Mesendoderm (in vitro differentiated cells): ENCODE results near the gene TMEM169.

Experiments used
- DNase-seq: peaks from one replicate; pipeline ENCODE4 v3.0.0; 2013
- H2AK5ac ChIP-seq: 2 replicates; pipeline ENCODE4 v1.6.1; 2013; ENCODE audit warnings: low read length, inconsistent platforms
- H2BK120ac ChIP-seq: 2 replicates; pipeline ENCODE4 v1.6.1; 2013; ENCODE audit warnings: low read depth, mild to moderate bottlenecking, low read length, moderate library complexity, mixed read lengths
- H2BK15ac ChIP-seq: replicated peaks from 2 replicates; pipeline ENCODE4 v1.6.1; 2013; ENCODE audit warnings: low read depth, mild to moderate bottlenecking, moderate library complexity
- H2BK5ac ChIP-seq: 2 replicates; pipeline ENCODE4 v1.6.1; 2013; ENCODE audit warnings: low read length, inconsistent platforms
- H3K18ac ChIP-seq: 2 replicates; pipeline ENCODE4 v1.6.1; 2013; ENCODE audit warnings: mild to moderate bottlenecking, low read length, mixed read lengths
- H3K23ac ChIP-seq: one replicate; pipeline ENCODE4 v1.6.1; 2013; ENCODE audit warnings: low read length
- H3K27ac ChIP-seq: 2 replicates; pipeline ENCODE4 v1.5.1; 2013; ENCODE audit warnings: low read depth, mild to moderate bottlenecking, inconsistent platforms, low read length, moderate library complexity
- H3K27me3 ChIP-seq: 2 replicates; pipeline ENCODE4 v1.6.1; 2013; ENCODE audit warnings: low read length, control low read depth, mild to moderate bottlenecking, inconsistent platforms; ENCODE audit not compliant: insufficient read depth, poor library complexity
- H3K36me3 ChIP-seq: 2 replicates; pipeline ENCODE4 v1.6.1; 2013; ENCODE audit warnings: low read length, inconsistent platforms; ENCODE audit not compliant: control insufficient read depth, insufficient read depth
- H3K4ac ChIP-seq: one replicate; pipeline ENCODE4 v1.6.1; 2013; ENCODE audit warnings: low read depth, mild to moderate bottlenecking, low read length, moderate library complexity
- H3K4me1 ChIP-seq: 2 replicates; pipeline ENCODE4 v1.6.1; 2013; ENCODE audit warnings: low read depth, low read length, inconsistent platforms; ENCODE audit not compliant: control insufficient read depth
- H3K4me2 ChIP-seq: 2 replicates; pipeline ENCODE4 v1.6.1; 2013; ENCODE audit warnings: low read length
- H3K4me3 ChIP-seq: 2 replicates; pipeline ENCODE4 v1.5.1; 2013; ENCODE audit warnings: mild to moderate bottlenecking, low read length
- H3K56ac ChIP-seq: one replicate; pipeline ENCODE4 v1.6.1; 2013; ENCODE audit warnings: low read length
- H3K79me1 ChIP-seq: 2 replicates; pipeline ENCODE4 v1.6.1; 2013; ENCODE audit warnings: low read length, inconsistent platforms
- H3K79me2 ChIP-seq: 2 replicates; pipeline ENCODE4 v1.6.1; 2013; ENCODE audit warnings: mild to moderate bottlenecking, low read length; ENCODE audit not compliant: control insufficient read depth, insufficient read depth
- H3K9ac ChIP-seq: 2 replicates; pipeline ENCODE4 v1.6.1; 2013; ENCODE audit warnings: low read length, inconsistent platforms
- H4K5ac ChIP-seq: one replicate; pipeline ENCODE4 v1.6.1; 2013; ENCODE audit warnings: low read length
- H4K8ac ChIP-seq: one replicate; pipeline ENCODE4 v1.6.1; 2013; ENCODE audit warnings: low read depth, mild to moderate bottlenecking, control low read depth, low read length, moderate library complexity
- WGBS: extraction: QIAGEN DNeasy Blood & Tissue Kit; methylation state at CpG from one replicate; pipeline ENCODE4 v1.1.7; 2013; ENCODE audit warnings: low lambda C conversion rate, missing lambda C conversion rate; ENCODE audit not compliant: insufficient coverage; ENCODE audit errors: extremely low coverage; 5-methylcytosine and 5-hydroxymethylcytosine counted together

The TMEM169 gene

DNA sequence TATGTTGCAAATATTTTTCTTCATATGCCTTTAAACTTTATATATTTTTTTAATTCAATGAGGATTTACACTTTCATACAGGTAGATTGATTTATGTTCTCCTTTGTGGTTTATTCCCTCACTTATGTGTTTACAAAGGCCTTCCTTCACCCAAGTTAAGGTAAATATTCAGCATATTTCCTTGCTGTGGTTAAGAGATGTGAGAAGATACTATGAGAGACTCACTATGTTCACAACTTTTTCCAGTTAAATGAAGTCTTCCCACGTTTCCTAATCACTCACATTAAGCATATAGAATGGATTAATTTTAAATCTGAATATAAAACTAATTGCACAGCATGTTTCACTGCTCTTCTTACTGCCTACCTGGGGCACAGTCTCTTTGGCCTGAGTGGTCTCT lies 707 bp upstream of the TMEM169 start:
- WGBS = no CpG with 5 or more reads among the region's 1 CpG
- Histone ChIP-seq H3K4me3 (peak overlapping the region; percentile 91), H3K18ac (peak overlapping the region; percentile 52), H3K4me1 (peaks cover 11% of the 10 kb centered on the region), H3K27me3 (no peaks in the 10 kb centered on the region), H3K56ac (peak overlapping the region; percentile 98), H3K4ac (no peak overlapping the region), H2BK120ac (no peak overlapping the region), H3K23ac (peak overlapping the region; percentile 99), H3K27ac (no peak overlapping the region), H3K4me2 (peak overlapping the region; percentile 98), H4K5ac (no peak overlapping the region), H3K79me1 (peaks cover 1% of the 10 kb centered on the region), H2BK5ac (no peak overlapping the region), H2AK5ac (no peak overlapping the region), H3K36me3 (no peaks in the 10 kb centered on the region), H3K79me2 (no peaks in the 10 kb centered on the region), H3K9ac (peak overlapping the region; percentile 95), H2BK15ac (no peak overlapping the region), H4K8ac (no peak overlapping the region)
- DNase-seq = no peak

DNA sequence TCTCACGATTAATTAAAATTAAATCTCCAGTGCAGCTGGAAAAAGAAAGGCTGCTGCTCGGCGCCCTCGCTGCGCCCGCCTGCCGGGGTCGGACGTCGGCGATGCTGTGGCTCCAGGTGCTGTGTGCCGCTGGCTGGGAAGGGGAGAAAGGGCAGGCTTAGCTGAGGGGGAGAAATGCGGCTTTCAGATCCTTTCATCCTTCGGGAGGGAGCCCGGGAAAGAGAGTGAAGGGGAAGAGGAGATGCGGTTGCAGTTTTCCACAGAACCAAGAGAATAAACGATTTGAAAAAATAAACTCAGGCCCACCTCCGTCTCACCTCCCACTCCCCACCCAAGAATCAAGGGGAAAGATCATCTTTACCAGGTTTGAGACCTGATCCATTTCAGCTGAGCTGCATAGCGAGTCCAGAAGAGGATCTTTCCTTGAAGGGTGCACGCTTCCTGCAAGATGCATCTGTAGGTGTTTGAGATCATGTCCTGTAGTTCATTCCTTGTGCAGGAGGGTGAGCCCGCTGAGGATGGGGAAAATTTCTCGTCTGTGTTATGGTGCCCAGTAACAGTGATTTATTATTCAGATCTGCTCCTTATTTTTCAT lies 495 bp downstream of the TMEM169 start:
- Histone ChIP-seq H3K4me1 (peaks cover 11% of the 10 kb centered on the region), H2BK5ac (no peak overlapping the region), H3K18ac (peak overlapping the region; percentile 15), H3K4ac (peak overlapping the region; percentile 65), H3K36me3 (no peaks in the 10 kb centered on the region), H3K27ac (no peak overlapping the region), H4K5ac (no peak overlapping the region), H2AK5ac (no peak overlapping the region), H3K23ac (no peak overlapping the region), H3K4me3 (peak overlapping the region; percentile 82), H2BK120ac (no peak overlapping the region), H3K4me2 (peak overlapping the region; percentile 79), H2BK15ac (no peak overlapping the region), H4K8ac (no peak overlapping the region), H3K9ac (peak overlapping the region; percentile 62), H3K27me3 (no peaks in the 10 kb centered on the region), H3K79me2 (no peaks in the 10 kb centered on the region), H3K79me1 (peaks cover 1% of the 10 kb centered on the region), H3K56ac (peak overlapping the region; percentile 81)
- peak; percentile 44 for DNase-seq
- WGBS = no CpG with 5 or more reads among the region's 22 CpGs

DNA sequence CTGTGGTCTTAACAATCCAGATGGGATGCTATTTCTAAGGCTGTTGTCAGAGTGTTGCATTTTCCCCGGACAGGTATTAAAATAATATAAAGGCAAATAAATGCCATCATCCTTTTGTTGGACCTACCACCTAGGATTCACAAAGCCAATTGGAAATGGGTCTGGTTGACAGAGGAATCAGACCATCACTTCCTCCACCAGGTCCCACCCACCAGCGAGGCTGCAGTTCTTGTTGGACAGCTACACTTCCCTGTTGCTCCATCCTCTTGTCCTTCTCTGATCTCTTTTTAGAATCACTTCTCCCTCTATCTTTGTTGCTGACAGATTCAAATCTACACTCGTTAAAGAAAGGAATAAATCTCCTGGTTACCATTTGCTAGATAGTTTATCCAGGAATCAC lies 1.1 kb downstream of the TMEM169 start:
- H2BK15ac ChIP-seq = no peak overlapping the region
- no peak overlapping the region for H3K18ac ChIP-seq
- no peak overlapping the region for H3K9ac ChIP-seq
- no peak overlapping the region for H3K23ac ChIP-seq
- no peak overlapping the region for H3K4me2 ChIP-seq
- no peak overlapping the region for H4K8ac ChIP-seq
- no peak overlapping the region for H3K56ac ChIP-seq
- no peaks in the 10 kb centered on the region for H3K27me3 ChIP-seq
- H3K79me1 ChIP-seq = peaks cover 1% of the 10 kb centered on the region
- H3K4me1 ChIP-seq = peaks cover 11% of the 10 kb centered on the region
- H3K4ac ChIP-seq = no peak overlapping the region
- no CpG with 5 or more reads among the region's 3 CpGs for WGBS
- DNase-seq = peak; percentile 42
- no peak overlapping the region for H3K4me3 ChIP-seq
- no peak overlapping the region for H4K5ac ChIP-seq
- H3K79me2 ChIP-seq = no peaks in the 10 kb centered on the region
- H2BK5ac ChIP-seq = no peak overlapping the region
- H3K27ac ChIP-seq = no peak overlapping the region
- no peaks in the 10 kb centered on the region for H3K36me3 ChIP-seq
- no peak overlapping the region for H2BK120ac ChIP-seq
- H2AK5ac ChIP-seq = no peak overlapping the region

DNA sequence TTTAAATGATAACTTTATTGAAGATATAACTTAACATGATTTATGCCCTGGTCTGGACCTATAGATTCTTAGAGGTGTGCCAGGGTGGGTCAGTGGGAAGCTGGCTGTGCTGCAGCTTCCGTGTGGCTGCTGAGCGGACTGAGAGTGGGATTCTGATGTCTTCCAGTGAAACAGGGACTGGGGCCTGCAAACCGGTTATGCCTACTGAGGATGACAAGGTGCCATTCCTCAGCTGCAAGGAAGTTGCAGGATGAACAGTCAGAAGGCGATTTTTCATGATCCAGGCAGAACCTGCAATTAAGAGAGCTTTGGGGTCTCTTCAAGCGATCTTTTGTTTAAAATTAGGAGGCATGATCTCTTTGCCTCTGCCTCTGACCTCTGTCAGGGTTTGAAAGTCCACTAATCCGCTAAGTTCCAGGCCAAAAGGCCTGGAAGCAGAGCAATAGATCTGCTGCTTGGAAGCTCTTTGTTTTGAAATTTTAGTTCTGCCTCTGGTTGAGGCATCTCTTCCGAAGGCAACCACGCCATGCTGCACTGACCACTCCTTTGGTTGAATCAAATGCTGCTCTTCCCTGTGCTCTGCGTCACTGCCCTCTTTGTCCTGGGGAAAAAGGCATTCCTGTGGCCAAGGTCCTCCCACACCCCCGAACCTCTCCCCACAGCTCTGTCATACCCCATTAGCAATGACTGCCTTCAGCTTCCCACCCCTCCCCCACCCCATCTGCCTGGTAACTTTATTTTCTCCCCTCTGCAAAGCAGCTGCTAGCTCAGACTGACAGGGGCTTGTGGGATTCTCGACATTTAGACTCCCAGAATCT lies 2.0 kb downstream of the TMEM169 start:
- H3K27ac ChIP-seq = peak overlapping the region; percentile 5
- H2BK15ac ChIP-seq = no peak overlapping the region
- H3K9ac ChIP-seq = peak overlapping the region; percentile 38
- peak; percentile 68 for DNase-seq
- peaks cover 11% of the 10 kb centered on the region for H3K4me1 ChIP-seq
- H2BK5ac ChIP-seq = no peak overlapping the region
- no peaks in the 10 kb centered on the region for H3K36me3 ChIP-seq
- WGBS = no CpG with 5 or more reads among the region's 11 CpGs
- H3K23ac ChIP-seq = no peak overlapping the region
- no peak overlapping the region for H4K8ac ChIP-seq
- H3K56ac ChIP-seq = peak overlapping the region; percentile 82
- no peak overlapping the region for H3K4me2 ChIP-seq
- no peak overlapping the region for H2BK120ac ChIP-seq
- H3K79me1 ChIP-seq = peaks cover 1% of the 10 kb centered on the region
- no peaks in the 10 kb centered on the region for H3K27me3 ChIP-seq
- no peak overlapping the region for H3K4ac ChIP-seq
- H3K18ac ChIP-seq = no peak overlapping the region
- no peak overlapping the region for H2AK5ac ChIP-seq
- no peak overlapping the region for H3K4me3 ChIP-seq
- H3K79me2 ChIP-seq = no peaks in the 10 kb centered on the region
- H4K5ac ChIP-seq = no peak overlapping the region

DNA sequence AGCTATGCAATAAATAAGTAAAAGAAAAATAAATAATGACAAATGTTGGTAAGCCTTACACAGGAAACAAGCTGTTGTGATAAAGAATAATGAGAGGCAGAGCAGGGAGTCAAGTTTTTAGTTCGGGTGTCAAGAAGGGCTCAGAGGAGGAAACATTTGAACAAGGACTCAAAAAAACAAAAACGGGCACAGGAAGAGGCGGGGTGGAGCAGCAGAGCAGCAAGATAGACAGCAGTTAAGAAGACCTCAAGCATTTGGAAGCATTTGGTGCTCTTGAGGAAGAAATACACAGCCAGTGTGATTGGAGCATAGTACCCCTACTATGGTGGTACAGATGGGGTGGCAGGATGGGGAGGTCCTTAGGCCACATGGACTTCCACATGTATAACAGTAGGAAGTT lies 2.8 kb downstream of the TMEM169 start:
- Histone ChIP-seq H3K4ac (no peak overlapping the region), H3K4me3 (no peak overlapping the region), H2BK15ac (no peak overlapping the region), H3K79me1 (peaks cover 1% of the 10 kb centered on the region), H3K27ac (no peak overlapping the region), H3K79me2 (no peaks in the 10 kb centered on the region), H2BK5ac (no peak overlapping the region), H2BK120ac (no peak overlapping the region), H2AK5ac (no peak overlapping the region), H3K27me3 (no peaks in the 10 kb centered on the region), H3K23ac (no peak overlapping the region), H3K56ac (peak overlapping the region; percentile 61), H3K18ac (no peak overlapping the region), H3K36me3 (no peaks in the 10 kb centered on the region), H4K8ac (no peak overlapping the region), H3K9ac (no peak overlapping the region), H4K5ac (no peak overlapping the region), H3K4me1 (peaks cover 11% of the 10 kb centered on the region), H3K4me2 (no peak overlapping the region)
- no peak for DNase-seq
- no CpG with 5 or more reads among the region's 3 CpGs for WGBS
